HG03432 (cell line): Measurements from ENCODE around the gene ATP6AP2.
"Not testable (repeated sequence)": the region's sequence is repeated elsewhere in the genome, so short reads cannot be mapped to it uniquely, and the experiment has no call there.

Source experiments
- ATAC-seq: cut with Tn5 transposase; IDR thresholded peaks from one replicate; pipeline ENCODE4 v1.9.1; 2021; ENCODE audit warnings: mild to moderate bottlenecking, moderate library complexity; ENCODE audit not compliant: unreplicated experiment

ATP6AP2 gene

DNA sequence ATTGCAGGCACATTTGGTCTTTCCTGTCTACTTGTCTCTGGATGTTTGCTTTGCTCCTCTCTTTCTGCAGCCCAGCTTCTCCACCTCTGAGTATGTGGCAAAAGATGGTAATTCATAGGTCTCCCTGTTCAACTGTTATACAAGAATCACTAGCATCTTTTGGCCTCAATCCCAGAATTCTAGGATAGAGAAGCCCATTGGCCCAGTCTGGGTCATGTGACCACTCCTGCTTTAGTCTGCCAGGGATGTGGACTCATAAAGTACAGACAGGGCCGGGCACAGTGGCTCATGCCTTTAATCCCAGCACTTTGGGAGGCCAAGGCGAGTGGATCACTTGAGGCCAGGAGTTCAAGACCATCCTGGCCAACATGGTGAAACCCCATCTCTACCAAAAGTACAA lies 5.4 kb upstream of the ATP6AP2 start:
- not testable (repeated sequence) for ATAC-seq

DNA sequence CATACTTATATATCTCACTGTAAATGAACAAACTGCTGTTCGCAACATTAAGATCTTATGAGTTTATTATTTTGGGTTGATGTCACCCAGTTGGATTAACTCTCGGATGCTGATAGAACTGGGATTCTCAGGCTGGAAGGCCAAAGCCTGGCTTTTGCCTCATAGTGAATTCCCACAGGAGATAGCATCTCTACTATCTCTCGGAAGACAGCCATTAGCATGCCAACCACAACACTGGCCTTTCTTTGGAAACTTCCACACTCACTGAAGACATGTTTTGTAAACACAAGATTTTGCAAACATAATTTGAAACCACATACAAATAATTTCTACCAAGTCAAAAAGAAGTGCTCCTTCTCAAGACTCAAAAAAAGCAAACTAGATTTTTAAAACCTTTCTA lies 4.5 kb upstream of the ATP6AP2 start:
- ATAC-seq = no peak

DNA sequence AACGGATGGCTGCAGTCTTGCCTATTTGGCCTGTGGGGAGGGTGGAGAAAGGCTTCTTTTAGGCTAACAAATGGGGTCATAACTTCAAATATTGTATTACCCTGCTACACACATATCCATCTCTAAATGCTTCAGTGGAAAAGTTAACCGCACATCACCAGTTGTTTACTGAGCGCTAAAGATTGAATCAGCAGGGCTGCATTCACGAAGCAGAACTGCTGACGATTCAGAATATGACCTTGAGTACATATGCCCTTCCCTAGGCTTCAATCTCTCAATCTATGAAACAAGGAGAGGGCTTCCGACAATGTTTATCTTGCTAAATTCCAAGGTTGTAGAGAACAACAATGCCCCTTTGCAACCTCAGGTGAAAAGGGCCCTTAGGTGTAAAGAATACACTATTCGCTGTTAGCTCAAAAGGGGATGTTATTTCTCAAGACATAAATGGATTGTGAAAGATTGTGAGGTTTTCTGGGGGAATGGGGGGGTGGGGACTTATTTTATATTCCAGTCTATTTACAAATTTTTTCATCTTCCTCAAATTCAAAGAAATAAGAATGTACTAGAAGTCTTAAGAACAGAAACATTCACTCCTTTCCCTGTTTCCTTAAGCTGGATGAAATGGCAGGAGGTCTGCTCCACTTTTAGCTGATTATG lies 2.6 kb upstream of the ATP6AP2 start:
- ATAC-seq = no peak

DNA sequence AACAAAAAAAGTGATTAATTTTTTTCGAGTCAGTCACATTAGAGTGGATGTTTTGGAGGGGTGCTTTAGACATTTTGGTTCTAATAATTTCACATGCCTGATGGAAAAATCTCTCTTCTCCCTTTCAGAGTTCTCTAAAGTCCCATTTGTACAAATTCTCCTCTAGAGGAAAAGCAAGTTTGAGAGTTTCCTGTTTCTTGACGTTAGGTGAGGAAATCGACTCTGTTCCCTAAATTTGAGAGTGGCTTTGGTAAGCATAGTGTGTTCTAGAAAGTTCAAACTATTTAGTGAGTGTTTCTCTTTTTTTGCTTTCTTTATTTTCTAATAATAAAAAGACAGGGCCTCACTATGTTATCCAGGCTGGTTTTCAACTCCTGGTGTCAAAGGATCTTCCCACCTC lies 1.6 kb upstream of the ATP6AP2 start:
- no peak for ATAC-seq

DNA sequence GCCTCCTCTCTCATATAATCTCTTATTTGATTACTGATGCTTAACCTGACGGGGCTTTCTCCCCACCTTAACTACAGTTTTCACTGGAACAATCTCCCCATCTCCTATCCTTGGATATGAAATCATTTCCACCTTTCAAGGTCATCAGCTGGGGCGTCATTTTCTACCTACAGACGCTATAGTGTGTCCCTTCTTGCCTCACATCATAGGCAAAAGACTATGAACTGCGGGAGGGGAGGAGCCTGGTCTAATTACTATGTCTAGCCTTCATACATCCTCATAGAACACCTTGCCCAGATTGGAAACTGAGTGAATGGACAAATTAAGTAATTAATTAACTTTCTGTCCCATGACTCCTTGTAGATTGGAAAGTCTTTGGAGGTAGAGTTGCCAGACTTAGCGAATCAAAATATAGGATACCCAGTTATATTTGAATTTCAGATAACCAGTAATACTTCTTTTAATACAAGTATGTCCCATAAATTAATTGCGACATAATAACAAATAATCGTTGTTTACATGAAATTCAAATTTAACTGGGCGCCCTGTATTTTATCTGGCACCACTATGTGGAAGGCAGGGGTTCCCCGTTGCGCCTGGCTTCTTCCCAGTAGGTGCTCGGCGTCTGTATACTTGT lies 752 bp upstream of the ATP6AP2 start:
- peak; percentile 56 for ATAC-seq

DNA sequence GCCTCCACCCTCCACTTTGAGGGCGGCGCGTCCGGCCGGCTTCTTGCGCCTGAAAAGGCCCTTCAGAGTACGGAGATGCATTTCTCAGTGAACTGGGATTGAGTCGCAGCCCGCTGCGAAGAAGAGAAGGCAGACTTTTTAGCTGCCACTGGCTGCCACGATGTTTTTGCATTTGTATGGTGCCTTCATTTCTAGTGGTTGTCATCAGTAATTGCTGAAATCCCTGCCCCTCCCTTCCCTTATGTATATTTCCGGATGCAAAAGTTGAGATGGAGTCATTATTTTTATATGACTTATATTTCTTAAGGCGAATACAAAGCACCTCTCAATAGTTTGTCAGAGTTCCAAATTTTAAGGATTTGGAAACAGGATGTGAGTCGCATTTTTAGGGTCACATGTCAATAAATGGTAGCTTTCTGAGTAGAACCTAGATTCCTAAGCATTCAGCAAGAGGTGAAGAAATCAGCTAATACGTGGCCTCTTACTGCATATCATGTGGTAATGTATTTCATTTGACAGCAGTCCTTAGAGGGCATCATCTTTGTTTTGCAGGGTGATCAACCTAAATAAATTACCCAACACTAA lies 658 bp downstream of the ATP6AP2 start:
- peak; percentile 6 for ATAC-seq

DNA sequence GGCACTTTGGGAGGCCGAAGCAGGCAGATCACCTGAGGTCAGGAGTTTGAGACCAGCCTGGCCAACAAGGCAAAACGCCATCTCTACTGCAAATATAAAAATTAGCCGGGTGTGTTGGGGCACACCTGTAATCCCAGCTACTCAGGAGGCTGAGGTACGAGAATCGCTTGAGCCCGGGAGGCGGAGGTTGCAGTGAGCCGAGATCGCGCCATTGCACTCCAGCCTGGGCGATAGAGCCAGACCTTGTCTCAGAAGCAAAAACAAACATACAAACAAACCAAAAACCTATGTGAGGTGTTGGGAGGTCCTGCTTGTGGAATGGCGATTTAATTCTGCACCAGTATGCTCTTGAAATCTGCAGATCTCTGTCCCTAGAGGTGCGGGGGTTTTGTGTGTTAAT lies 1.4 kb downstream of the ATP6AP2 start:
- ATAC-seq = not testable (repeated sequence)

DNA sequence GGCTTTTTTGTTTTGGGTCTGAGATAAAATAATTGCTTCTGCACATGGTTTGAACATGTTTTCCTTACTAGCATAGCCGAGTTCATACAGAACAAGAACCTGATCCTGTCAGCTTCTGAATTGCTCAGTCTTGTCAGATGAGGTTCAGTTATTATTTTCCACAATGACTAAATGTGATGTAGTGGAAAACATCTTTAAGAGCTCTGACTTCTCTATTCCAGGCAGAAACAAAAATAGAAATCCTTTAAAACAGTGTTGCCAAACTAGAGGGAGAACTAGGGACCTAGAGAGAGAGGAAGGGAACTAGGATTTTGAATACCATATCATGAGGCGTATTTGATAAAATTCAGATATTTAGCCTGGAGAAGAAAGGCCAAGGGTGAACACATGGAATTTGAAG lies 2.0 kb downstream of the ATP6AP2 start:
- ATAC-seq = no peak

DNA sequence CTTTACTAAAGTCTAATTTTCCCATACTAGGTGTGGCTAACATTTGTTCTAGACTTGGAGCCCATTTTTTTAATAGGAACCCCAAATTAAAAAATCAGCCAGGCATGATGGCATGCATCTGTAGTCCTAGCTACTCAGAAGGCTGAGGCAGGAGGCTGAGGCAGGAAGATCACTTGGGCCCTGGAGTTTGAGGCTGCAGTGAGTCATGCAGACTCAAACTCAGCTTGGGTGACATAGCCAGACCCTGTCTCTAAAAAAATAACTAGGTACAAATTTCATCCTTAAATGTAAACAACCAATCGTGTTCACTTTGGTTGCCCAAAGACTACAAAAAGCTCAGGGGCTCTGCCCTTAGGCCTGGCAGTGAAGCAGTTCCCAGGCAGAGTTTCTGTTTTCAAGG lies 6.9 kb downstream of the ATP6AP2 start:
- ATAC-seq = not testable (repeated sequence)

DNA sequence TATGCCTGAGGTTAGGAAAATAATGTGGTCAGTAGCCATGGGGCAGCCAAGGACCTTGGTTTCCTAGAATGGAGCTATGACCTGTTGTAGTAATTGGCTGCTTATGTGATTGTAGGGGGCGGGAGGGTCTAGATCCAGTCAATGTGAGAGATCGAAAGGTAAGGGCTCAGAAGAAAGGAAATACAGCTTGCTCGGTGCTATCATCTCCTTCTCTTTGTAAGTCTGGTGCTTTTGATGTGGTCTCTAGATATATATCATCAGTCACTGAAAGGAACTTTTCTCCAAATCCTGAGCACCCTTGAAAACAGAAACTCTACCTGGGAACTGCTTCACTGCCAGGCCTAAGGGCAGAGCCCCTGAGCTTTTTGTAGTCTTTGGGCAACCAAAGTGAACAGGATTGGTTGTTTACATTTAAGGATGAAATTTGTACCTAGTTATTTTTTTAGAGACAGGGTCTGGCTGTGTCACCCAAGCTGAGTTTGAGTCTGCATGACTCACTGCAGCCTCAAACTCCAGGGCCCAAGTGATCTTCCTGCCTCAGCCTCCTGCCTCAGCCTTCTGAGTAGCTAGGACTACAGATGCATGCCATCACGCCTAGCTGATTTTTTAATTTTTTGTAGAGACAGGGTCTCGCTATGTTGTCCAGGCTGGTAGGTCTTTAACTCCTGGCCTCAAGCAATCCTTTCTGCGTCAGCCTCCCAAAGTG lies 9.0 kb downstream of the ATP6AP2 start:
- not testable (repeated sequence) for ATAC-seq

DNA sequence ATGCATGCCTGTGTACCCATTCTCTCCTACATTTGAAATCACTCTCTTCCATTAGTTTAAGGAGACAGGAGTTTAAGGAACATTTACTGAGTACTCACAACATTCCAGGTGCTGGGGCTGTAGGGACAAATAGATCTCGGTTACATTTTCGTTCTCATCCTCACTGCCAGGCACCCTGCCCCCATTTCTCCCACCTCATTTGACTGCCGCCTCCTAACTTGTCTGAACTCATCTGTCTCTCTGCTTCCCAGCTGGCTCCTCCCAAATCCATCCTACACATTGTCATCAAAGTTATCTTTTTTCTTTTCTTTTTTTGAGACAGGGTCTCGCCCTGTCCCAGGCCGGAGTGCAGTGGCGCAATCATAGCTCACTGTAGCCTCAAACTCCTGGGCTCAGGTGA lies 22.7 kb downstream of the ATP6AP2 start:
- no peak for ATAC-seq

DNA sequence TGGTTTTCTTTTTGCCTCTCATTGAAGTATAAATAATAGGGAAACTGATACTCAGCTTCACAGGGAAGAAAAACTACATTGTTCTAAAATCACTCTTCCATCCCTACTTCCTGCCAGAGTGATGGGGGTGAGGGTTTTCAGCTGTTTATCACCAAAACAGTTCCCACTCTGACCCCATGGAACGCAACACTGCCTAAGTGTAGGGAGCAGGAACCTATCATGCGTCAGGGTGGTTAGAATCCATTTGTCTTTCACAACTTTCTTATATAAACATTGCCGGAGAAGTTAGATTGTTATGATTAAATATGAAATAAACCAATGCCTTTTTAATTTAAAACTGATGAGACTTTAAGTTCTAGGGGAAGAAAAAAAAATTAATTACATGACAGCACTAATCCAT lies 26.6 kb downstream of the ATP6AP2 start:
- no peak for ATAC-seq

DNA sequence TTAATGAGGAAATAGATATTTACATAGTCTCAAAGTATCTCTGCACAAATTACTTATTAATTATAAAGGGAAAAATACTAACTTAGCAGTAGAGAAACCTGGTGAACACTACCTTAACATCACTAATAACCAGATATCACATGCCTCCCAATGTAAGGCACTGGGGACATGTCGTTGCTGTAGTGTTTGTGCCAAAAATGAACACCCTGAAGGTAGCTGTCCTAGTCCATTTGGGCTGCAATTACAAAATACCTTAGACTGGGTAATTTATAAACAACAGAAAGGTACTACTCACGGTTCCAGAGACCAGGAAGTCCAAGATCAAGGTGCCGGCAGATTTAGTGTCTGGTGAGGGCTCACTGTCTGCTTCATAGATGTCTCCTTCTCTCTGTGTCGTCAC lies 31.7 kb downstream of the ATP6AP2 start:
- ATAC-seq = no peak

DNA sequence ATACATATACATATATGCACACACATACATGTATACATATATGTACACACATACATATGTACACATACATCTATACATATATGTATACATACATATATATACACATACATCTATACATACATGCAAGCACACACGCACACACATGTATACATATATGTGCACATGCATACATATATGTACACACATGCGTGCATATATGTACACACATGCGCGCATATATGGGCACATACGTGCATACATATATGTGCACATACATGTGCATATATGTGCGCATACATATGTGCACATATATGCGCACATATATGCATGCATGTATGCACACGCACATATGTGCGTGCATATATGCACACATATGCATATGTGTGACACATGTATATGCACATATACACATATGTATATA lies 35.2 kb downstream of the ATP6AP2 start:
- no peak for ATAC-seq

DNA sequence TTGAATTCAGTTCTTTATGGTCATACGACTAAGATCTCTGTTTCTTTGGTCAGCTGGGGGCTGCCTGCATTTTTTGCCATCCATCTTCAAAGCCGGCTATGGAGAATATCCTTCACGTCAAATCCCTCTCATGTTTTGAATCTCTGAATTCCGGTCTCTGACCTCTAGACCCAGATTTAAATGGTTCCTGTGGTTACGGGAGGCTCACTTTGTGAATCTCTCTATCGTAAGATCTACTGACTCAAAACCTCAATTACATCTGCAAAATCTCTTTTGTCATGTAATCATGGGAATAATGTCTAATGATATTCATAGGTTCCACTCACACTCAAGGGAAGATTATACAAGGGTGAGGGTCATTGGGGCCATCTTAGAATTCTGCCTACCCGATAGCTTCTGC lies 36.8 kb downstream of the ATP6AP2 start:
- no peak for ATAC-seq

DNA sequence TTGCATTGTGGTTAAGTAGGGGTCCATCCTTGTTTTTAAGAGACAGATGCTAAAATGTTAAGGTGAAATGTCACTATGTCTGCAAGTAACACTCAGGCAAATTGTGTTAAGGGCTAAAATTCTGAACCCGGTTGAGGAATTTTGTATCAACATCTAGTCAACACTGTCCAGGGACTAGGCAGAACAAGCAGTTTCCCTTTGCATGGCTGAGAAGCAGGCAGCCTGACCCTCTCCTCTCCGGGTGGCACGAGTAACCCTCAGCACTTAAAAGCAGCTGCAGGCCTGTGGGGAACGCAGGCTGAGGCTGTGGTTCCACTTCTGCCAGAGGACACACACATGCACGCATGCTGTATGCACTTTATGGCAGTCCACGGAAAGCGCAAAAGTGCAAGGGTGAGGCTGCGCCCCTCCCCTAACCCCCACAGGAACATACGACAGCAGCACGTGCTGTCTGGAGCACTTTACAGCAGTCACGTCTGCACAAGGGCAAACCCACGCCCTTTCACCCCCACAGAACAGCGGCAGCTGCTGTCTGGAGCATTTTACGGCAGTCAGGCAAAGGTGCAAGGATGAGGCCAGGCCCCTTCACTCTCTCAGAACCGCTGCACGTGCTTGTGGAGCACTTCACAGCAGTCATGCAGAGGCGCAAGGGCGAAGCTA lies 41.8 kb downstream of the ATP6AP2 start:
- no peak for ATAC-seq

DNA sequence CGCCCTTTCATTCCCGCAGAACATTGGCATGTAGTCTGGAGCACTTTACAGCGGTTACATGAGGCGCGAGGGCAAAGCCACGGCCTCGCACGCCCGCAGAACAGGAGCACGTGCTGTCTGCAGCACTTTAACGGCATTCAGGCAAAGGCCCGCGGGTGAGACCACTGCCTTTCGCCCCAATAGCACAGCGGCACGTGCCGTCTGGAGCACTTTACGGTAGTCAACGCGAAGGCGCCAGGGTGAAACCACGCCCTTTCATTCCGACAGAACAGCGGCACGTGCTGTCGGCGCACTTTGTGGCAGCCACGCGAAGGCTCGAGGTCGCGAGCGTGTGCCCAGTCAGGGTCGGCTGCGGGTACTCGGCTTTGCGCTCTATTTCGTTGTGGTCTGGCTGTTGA lies 42.4 kb downstream of the ATP6AP2 start, which contains the start of gene MPC1L:
MPC1L (plus strand) TSS at position 290 of the 398 bp plus-strand sequence. CDS start 138 bp downstream, outside the sequence.
- ATAC-seq = no peak

DNA sequence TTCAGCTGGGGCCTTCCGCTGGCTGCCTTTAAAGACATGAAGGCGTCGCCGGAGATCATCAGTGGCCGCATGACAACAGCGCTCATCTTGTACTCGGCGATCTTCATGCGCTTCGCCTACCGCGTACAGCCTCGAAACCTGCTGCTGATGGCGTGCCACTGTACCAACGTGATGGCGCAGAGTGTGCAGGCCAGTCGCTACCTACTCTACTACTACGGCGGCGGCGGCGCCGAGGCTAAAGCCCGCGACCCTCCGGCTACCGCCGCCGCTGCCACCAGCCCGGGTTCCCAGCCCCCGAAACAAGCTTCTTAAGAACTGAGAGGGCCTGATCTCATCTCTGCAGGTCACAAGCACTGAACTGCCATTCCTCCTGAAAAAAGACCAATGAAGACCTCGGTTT lies 42.9 kb downstream of the ATP6AP2 start:
- ATAC-seq = no peak

DNA sequence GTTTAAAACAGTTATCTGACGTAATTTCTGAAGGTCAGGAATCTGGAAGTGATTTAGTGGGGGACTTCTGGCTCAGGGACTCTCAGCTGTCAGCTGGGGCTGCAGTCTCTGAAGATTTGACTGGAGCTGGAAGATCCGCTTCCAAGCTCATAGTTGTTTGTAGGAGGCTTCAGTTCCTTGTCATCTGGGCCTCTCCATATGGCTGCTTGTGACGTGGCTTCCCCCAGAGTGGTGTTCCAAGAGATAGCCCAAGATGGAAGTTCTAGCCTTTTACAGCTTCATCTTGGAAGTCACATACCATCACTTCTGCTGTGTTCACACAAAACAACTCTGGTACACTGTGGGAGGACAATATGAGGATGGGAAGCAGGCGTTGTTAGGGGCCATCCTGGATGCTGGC lies 44.5 kb downstream of the ATP6AP2 start:
- no peak for ATAC-seq

DNA sequence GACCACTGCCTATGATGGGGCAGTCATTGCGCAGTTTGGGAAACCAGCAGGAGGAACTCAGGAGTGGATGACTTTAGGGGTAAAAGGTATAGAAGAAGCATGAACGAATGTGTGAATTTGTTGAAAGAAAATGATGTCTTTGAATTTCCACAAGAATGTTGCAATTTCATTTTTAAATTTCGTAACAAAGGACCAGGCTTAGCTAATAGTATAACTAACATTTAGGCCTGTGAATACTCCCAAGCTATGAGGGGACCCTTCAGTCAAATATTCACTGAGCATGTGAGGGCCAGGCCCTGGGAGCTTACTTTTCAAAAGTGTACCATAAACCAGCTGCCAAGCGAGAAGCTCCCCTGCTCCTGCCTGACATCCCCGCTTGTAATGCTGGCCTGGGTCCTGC lies 47.7 kb downstream of the ATP6AP2 start:
- no peak for ATAC-seq

DNA sequence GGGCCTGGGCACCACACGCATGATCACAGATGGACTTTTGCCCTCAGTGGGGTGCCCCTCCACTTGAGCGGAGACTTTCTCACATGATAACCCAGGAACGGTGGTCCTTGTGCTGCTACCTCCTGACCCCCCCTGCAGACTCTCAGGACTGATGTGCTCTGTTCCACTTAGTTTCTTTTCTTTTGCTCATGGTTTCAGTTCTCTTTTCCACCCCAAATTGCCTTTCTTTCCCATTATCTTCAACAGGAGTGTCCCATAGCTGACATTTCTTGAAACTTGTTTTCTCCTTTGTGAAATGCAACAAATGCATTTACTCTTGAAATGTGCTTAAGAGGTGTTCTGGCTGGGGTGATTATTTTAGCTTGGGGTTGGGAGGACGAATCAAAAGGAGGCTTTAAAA lies 51.4 kb downstream of the ATP6AP2 start:
- no peak for ATAC-seq
